Motor neuron (in vitro differentiated cells): ENCODE measurements around the gene IFT20. TPM values are rescaled to one million over a fixed set of nuclear protein-coding genes. Genes with fewer than 3 reads are reported as not detected.
"Not testable (repeated sequence)": the region's sequence is repeated elsewhere in the genome, so short reads cannot be mapped to it uniquely, and the experiment has no call there.

ENCODE experiments used
- ATAC-seq, 8 experiments: fragments of 200-7000 bp; cut with Tn5 transposase; replicated peaks in 6 of 8; 2 replicates each; pipeline ENCODE4 v1.8.0; 2021; ENCODE audit warnings: mild to moderate bottlenecking in 8 of 8, moderate library complexity in 8 of 8
- H3K27ac ChIP-seq, 2 donors: fragments of 250-450 bp; sonication (Bioruptor Pico); 2 replicates each; pipeline ENCODE4 v1.9.0; 2021; ENCODE audit warnings: antibody characterized with exemption in 2 of 2, mild to moderate bottlenecking in 2 of 2, moderate library complexity in 1 of 2
- H3K4me1 ChIP-seq, 2 donors: fragments of 250-450 bp; sonication (Bioruptor Pico); replicated peaks in 1 of 2; 2 replicates each; pipeline ENCODE4 v1.6.1; 2021; ENCODE audit warnings: antibody characterized with exemption in 2 of 2, mild to moderate bottlenecking in 2 of 2, moderate library complexity in 1 of 2
- H3K4me3 ChIP-seq, 5 donors: fragments of 250-450 bp; sonication (Bioruptor Pico); 2 replicates each; pipeline ENCODE4 v1.9.0; 2021; ENCODE audit warnings: antibody characterized with exemption in 5 of 5, mild to moderate bottlenecking in 5 of 5, moderate library complexity in 4 of 5
- WGBS, 10 experiments: fragments of 450-650 bp; shearing (Covaris generic); methylation state at CpG; one replicate each; pipeline ENCODE4 v1.0.0; 2022; 5-methylcytosine and 5-hydroxymethylcytosine counted together
- in situ Hi-C, 9 experiments: fragments of 400-800 bp; cut with MboI; loops; one replicate each; pipeline ENCODE4 v1.15.0; 2021; ENCODE audit warnings: low sequenced_read_pairs in 9 of 9, low pct_unique_long_range_greater_than_20kb in 2 of 9; ENCODE audit not compliant: unreplicated experiment in 9 of 9
- total RNA-seq, 8 experiments: library from RNA; unstranded; fragments of 300-600 nt; gene quantifications; 2 replicates each; pipeline versions ENCODE4 v1.2.3 to v1.2.4, GENCODE V29; 2022

The IFT20 gene
- total RNA-seq, 8 experiments from 2014 or later: 30.7 to 106 (median 64.0) TPM

- no peak for ATAC-seq
- WGBS, 10 experiments: 40 to 100% (median 84%) methylated on average over 1 to 5 of the region's 6 CpGs; no CpG with 5 or more reads in 3 of the 10 experiments
- in situ Hi-C loops: no loop called here
- Histone ChIP-seq H3K27ac (no peak overlapping the region), H3K4me1 (peaks cover 7 to 9% of the 10 kb centered on the region in 2 donors), H3K4me3 (no peak overlapping the region)
Observed at GRCh38 chr17:28340374-28340773, 5.1 kb upstream of the IFT20 start.

DNA sequence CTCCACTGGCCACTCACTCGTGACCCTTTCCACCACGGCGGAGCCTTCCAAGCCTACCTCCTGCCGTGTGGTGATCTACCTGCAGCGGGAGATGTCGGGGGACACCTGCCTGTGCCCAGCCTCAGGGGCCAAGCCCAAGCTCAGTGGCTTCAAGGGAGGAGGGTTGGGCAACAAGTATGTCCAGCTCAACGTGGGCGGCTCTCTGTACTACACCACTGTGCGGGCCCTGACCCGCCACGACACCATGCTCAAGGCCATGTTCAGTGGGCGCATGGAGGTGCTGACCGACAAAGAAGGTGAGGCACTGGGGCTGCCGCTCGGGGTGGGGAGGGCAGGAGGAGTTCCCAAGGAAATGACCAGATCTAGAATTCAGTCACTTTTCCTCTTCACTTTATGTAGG, 4.2 kb upstream of the IFT20 start:
- in situ Hi-C loops: no loop called here
- ATAC-seq: no peak
- 80 to 100% (median 93%) methylated on average over 1 to 11 of the region's 15 CpGs; no CpG with 5 or more reads in 3 of the 10 experiments for WGBS, 10 experiments
- Histone ChIP-seq H3K4me3 (no peak overlapping the region), H3K4me1 (peaks cover 8 to 11% of the 10 kb centered on the region in 2 donors), H3K27ac (no peak overlapping the region)

DNA sequence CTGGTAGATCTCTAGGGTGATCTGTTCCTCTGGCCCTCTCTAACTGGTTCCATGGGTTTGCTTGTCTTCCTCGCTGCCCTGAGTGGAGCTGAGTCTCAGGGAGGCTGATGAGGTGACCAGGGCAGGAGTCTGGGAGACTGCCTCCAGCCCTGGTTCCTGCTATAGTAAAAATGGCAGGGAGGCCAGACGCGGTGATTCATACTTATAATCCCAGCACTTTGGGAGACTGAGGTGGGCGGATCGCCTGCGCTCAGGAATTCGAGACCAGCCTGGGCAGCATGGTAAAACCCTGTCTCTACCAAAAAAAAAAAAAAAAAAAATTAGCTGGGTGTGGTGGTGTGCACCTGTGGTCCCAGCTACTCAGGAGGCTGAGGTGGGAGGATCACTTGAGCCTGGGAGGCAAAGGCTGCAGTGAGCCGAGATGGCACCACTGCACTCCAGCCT, 3.5 kb upstream of the IFT20 start:
- H3K4me3 ChIP-seq, H3K27ac ChIP-seq, in situ Hi-C loops, ATAC-seq: not testable (repeated sequence)
- 88 to 100% (median 97%) methylated on average over 4 to 7 of the region's 8 CpGs; no CpG with 5 or more reads in 4 of the 10 experiments for WGBS, 10 experiments
- H3K4me1 ChIP-seq: peaks cover 14 to 17% of the 10 kb centered on the region in 2 donors

DNA sequence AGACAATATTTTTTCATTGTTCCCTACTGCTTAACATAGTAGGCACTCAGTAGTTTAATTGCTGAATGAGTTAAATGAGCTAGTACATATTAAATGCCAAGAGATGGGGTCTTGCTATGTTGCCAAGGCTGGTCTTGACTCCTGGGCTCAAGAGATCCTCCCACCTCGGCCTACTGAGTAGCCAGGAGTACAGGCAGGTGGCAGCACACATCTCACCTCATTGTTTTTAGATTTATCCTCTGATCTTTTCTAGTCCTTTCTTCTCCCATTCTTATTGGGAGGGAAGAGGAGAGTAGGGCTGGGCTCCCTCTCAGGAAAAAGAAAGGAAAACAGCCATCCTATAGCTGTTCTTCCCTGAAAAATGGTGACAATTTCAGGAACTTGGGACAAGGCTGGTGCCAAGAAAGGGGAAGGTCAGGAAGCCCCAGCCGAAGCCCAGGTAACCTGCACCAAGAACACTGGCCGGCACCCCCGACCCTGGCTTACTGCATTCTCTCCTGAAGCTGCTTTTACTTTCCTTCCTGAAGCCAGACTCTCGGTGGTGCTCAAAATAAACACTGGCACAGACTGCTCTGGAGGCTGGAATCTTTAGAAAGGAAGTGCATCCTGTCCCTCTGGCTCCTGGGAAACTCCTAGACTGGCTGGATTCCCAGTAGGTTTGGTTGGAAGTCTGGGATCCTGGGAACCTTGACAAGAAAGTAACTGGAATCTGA, 2.9 kb upstream of the IFT20 start:
- no peak overlapping the region for H3K27ac ChIP-seq
- WGBS, 10 experiments: 0 to 100% (median 80%) methylated on average over 1 to 4 of the region's 5 CpGs; no CpG with 5 or more reads in 2 of the 10 experiments
- no peak overlapping the region for H3K4me3 ChIP-seq

GRCh38 chr17:28335959-28336871, 943 bp upstream of the IFT20 start:
- Histone ChIP-seq H3K4me3 (peak overlapping the region; percentile 60 to 98 (median 72)), H3K27ac (peak overlapping the region; percentile 72 to 76)

More for the DNA sequence above, 2.9 kb upstream of the IFT20 start:
- in situ Hi-C loops: no loop called here
- no peak for ATAC-seq
- peaks cover 17 to 20% of the 10 kb centered on the region in 2 donors for H3K4me1 ChIP-seq

DNA sequence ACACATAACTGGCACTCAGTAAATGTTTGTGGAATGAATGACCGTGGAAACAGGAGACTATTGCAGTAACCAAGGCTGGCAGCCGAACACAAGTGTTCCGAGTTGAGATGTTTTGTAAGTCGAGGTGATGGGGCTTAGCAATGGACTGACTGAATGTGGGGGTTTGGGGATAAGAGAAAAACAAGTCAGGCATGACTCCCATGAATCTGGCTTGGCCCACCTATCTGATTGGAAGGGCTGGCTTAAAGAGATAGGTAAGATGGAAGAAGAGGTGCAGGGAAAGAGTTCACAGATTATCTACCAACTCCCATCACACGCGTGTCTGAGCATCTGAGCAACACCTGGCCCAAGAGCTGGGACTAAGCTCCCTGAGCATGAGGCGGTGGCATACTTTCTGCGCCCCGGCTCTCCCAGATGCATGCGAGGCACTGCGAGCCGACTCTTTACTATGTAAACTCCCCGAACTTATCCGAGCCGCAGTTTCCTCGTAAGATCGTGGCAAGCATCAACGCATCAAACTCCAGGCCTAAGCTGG, 539 bp downstream of the IFT20 start:
- Histone ChIP-seq H3K4me3 (peak overlapping the region; percentile 57 to 98 (median 74)), H3K27ac (peak overlapping the region; percentile 74 to 95), H3K4me1 (peaks cover 17 to 20% of the 10 kb centered on the region in 2 donors)
- ATAC-seq: peak in 2 of 8 experiments; percentile 7 to 9
- in situ Hi-C loops: no loop called here
- WGBS, 10 experiments: 0 to 64% (median 0%) methylated on average over 1 to 8 of the region's 18 CpGs; no CpG with 5 or more reads in 4 of the 10 experiments

More at GRCh38 chr17:28335959-28336871, 943 bp upstream of the IFT20 start:
- in situ Hi-C loops: no loop called here
- peaks cover 17 to 20% of the 10 kb centered on the region in 2 donors for H3K4me1 ChIP-seq
- peak in 6 of 8 experiments; percentile 1 to 25 (median 9) for ATAC-seq
- WGBS, 10 experiments: 0 to 40% (median 3%) methylated on average over 1 to 11 of the region's 29 CpGs; no CpG with 5 or more reads in 1 of the 10 experiments

DNA sequence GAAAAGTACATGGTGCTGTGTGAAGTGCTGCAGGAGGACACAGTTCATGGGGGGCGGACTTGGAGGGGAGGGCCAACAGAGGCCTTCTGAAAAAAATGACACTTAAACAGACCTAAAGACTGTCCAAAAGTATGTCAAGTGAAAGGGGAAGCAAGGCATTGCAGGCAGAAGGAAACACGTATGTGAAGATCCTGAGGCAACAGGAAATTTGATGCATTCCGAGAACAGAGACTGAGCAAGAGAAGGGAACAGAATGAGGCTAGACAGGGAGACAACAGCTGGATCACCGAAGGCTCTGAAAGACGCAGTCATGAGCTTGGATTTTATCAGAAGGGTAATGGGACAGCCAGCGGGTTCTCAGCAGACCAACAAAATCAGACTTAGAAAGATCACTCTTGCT, 1.1 kb downstream of the IFT20 start:
- peak overlapping the region; percentile 57 to 98 (median 74) for H3K4me3 ChIP-seq
- WGBS, 10 experiments: 11 to 75% (median 59%) methylated on average over 1 to 6 of the region's 6 CpGs; no CpG with 5 or more reads in 1 of the 10 experiments
- peaks cover 17 to 20% of the 10 kb centered on the region in 2 donors for H3K4me1 ChIP-seq
- in situ Hi-C loops: no loop called here
- peak overlapping the region in 1 of 2 donors; percentile 95 for H3K27ac ChIP-seq
- no peak for ATAC-seq

GRCh38 chr17:28333083-28333746, 2.1 kb downstream of the IFT20 start:
- no peak for ATAC-seq
- H3K27ac ChIP-seq: no peak overlapping the region
- WGBS, 10 experiments: 20 to 80% (median 55%) methylated on average over 1 of the region's 1 CpG; no CpG with 5 or more reads in 4 of the 10 experiments
- H3K4me1 ChIP-seq: peaks cover 17 to 20% of the 10 kb centered on the region in 2 donors
- no peak overlapping the region for H3K4me3 ChIP-seq
- in situ Hi-C loops: no loop called here

DNA sequence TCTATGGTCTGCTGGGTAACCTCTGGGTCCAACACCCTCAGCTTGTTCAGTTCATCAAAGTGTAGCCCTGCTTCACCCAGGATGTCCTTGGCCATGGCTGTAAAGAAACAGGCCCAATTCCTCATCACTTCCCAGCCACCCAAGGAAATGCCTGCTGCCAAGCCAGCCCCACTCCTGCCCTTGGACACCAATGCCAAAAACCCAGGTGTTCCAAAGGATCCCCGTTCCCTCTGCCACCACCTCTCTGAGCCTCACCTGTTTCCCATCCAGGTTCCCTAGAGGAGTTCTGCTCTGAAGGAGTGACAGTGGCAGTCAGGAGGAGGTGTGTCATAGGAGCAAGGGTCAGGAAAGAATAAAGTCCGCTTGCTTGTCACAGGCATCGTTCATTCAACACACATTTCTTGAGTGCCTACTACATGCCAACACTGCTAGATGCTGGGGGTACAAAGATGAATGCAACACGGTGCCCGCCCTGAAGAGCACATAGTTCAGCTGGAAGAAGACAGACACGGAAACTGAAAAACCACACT, 3.3 kb downstream of the IFT20 start:
- WGBS, 10 experiments: 39 to 100% (median 83%) methylated on average over 1 to 5 of the region's 6 CpGs; no CpG with 5 or more reads in 1 of the 10 experiments
- no peak overlapping the region for H3K27ac ChIP-seq
- ATAC-seq: no peak
- H3K4me1 ChIP-seq: peaks cover 14 to 19% of the 10 kb centered on the region in 2 donors
- H3K4me3 ChIP-seq: no peak overlapping the region
- in situ Hi-C loops: no loop called here

GRCh38 chr17:28330671-28331070, 4.6 kb downstream of the IFT20 start:
- in situ Hi-C loops: no loop called here

DNA sequence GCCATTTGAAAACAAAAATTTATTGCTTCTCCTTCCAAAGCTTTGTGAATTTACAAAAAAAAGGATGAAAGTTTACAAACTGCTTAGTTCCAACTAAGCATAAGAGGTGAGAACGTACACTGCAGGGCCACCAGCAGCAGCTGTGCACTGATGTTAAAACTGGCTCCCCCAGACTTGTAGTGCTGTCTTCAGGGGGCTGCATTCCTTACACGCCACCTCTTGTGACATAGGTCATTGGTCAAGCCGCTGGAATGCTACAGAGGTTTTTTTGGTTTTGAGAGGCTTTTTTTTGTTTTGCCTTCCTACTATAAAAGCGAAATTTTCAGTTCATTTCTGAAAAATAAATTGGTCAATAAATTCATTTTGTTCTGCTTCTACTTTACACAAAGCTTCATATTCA, 6.9 kb downstream of the IFT20 start:
- peaks cover 20% of the 10 kb centered on the region in 2 donors for H3K4me1 ChIP-seq
- H3K4me3 ChIP-seq: no peak overlapping the region
- WGBS, 10 experiments: 0 to 100% (median 85%) methylated on average over 1 to 4 of the region's 4 CpGs; no CpG with 5 or more reads in 2 of the 10 experiments
- no peak overlapping the region for H3K27ac ChIP-seq
- ATAC-seq: no peak
- in situ Hi-C loops: no loop called here

More at GRCh38 chr17:28330671-28331070, 4.6 kb downstream of the IFT20 start:
- Histone ChIP-seq H3K4me1 (peaks cover 12 to 18% of the 10 kb centered on the region in 2 donors), H3K4me3 (no peak overlapping the region), H3K27ac (no peak overlapping the region)
- WGBS, 10 experiments: 90 to 100% (median 100%) methylated on average over 1 to 3 of the region's 5 CpGs; no CpG with 5 or more reads in 5 of the 10 experiments
- ATAC-seq: no peak

DNA sequence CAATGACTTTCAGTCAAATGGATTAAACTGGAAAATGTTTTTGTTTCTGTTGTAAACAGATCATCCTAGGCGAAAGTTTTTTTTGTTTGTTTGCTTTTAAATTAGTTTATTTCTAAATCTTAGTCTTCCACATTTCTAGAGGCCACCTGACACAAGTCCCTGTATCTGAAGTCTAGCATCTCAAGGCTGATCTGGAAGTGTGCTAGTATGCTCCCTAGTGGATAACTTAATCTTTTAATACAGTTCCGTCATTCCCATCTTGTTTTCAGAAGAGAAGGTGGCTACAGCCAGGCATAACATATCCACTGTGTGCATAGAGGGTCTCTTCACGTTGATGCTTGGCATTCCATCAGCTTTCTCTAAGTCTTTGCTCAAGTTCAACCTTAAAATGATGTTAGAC, 7.6 kb downstream of the IFT20 start:
- peak in 1 of 8 experiments; percentile 27 for ATAC-seq
- 39 to 100% (median 88%) methylated on average over 1 to 3 of the region's 3 CpGs; no CpG with 5 or more reads in 2 of the 10 experiments for WGBS, 10 experiments

More for the DNA sequence above, 7.6 kb downstream of the IFT20 start:
- Histone ChIP-seq H3K27ac (no peak overlapping the region), H3K4me1 (peaks cover 19 to 20% of the 10 kb centered on the region in 2 donors), H3K4me3 (no peak overlapping the region)
- in situ Hi-C loops: no loop called here
